Measurements from ENCODE around the gene PLEKHA7.
A peak's percentile ranks its signal among the peaks of the same experiment; 100 is the strongest.
"Not testable (repeated sequence)": the region's sequence is repeated elsewhere in the genome, so short reads cannot be mapped to it uniquely, and the experiment has no call there.

The PLEKHA7 gene

DNA sequence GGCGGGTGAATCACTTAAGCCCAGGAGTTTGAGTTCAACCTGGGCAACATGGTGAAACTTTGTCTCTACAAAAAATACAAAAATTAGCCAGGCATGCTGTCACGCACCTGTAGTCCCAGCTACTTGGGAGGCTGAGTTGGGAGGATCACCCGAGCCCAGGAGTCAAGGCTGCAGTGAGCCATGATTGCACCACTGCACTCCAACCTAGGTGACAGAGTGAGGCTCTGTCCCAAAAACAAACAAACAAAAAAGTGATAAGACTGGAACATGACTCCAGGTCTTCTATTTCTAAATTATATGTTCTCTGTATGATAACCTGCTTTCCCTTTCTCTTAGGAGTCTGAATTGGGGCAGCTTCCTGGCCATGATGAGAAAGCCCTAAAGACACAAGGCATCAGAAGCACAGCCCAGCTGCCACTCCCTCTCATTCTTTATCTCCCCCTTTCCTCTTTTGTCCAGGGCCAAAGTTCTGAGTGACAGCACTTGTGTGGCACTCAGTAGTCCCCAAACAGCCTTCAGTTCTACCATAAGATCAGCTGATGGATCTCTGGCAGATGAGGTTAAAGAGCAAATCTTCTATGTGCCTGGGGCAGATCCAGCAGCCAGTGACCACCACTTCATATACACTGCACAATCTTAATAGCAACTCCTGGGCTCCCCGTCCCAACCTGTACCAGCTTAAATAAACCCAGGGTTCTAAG lies 139.8 kb downstream of the PLEKHA7 start:
- no peak for DNase-seq

DNA sequence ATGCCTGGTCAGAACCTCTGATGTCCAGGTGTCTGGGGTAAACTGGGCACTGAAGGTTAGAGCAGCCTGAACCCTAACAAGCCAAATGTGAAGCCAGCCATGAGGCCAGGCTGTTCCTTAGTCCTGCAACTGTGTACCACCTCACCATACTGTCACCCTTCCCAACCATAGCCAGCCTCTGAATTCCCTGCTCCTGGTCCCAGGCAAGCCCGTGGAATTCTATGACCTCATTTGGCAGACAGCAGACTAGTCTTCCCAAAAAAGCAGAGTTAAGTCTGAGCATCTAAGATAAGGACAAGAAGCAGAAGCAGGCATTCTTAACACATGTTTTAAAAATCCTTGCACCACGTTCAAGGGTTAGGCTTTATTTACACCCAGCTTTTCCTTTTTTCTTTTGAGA lies 140.9 kb downstream of the PLEKHA7 start:
- DNase-seq: no peak

DNA sequence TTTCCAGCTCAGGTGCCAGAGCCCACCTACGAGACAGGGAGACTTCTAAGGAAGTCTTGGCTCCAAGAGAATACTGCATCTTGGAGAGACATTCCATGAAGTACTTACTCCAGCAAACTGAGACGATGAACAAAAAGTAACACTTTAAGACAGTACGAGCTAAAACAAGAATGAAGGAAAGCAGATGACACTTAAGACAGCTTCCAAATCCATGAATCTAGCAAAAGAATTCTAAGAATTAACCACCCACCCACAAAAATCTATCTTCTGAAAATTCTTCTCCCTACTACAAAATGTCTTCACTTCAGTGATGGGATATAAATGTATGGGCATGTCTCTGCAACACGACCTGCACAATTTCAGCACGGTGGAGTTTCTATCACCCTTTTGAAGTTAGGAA lies 142.8 kb downstream of the PLEKHA7 start:
- DNase-seq: no peak

DNA sequence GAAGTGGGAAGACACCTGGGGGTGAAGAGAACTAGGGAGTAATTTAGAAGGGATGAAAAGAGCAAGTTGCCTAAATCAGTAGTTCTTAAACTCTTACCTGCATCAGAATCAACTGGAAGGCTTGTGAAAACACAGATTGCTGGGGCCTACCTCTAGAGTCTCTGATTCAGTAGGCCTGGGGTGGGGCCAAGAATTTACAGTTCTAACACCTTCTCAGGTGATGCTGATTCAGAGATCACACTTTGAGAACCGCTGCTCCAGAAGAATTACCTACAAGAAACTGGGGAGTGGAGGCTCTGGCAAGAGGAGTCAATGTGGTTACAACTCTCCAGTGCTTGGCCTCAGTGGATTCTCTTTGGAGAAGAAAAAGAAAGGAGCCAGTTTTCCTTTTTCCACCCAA lies 147.1 kb downstream of the PLEKHA7 start:
- no peak for DNase-seq

DNA sequence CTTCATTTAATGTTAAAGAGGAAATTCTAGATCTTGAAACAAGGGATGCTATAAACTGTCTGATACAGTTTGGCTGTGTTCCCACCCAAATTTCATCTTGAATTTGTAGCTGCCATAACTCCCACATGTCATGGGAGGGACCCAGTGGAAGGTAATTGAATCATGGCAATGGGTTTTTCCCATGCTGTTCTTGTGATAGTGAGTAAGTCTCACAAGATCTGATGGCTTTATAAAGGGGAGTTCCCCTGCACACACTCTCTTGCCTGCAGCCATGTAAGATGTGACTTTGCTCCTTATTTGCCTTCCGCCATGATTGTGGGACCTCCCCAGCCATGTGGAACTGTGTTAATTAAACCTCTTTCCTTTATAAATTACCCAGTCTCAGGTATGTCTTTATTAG lies 149.8 kb downstream of the PLEKHA7 start:
- not testable (repeated sequence) for DNase-seq

DNA sequence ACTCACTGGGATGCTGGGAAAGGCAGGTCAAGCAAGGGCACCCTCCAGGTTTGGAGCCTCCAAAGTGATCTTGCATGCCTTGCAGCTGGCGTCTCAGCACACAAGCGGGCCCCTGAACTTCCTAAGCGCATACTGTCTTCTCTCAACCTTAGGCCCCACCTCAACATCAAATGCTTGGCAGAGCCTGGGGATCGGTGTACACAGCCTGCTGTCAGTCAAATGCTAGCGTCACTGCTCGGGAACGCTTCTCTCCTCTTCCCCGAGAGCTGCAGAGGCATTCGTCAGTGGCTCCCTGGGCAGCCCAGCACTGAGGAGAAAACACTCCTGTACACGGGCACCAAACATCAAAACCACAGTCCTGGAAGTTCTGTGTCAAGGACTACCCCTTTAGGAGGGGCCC lies 150.8 kb downstream of the PLEKHA7 start:
- DNase-seq: peak; percentile 34

DNA sequence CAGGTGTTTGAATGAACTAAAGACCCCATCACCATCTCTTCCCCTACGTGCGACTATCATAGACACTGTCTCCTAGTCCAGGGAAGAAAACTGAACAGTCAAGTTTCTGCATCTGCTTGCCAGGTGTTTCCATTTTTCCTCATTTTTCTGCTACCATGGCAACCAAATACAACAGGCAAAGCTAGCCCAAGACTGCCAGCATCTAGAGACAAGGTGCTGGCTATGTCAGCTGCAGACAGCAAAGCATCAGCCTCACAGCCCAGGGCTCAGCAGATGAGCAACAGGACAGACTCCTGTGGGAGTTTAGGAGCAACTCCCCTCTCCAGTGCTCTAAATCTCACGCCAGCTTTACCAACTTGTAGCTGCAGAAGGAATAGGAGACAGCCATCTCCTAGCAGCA lies 151.5 kb downstream of the PLEKHA7 start:
- DNase-seq: no peak

DNA sequence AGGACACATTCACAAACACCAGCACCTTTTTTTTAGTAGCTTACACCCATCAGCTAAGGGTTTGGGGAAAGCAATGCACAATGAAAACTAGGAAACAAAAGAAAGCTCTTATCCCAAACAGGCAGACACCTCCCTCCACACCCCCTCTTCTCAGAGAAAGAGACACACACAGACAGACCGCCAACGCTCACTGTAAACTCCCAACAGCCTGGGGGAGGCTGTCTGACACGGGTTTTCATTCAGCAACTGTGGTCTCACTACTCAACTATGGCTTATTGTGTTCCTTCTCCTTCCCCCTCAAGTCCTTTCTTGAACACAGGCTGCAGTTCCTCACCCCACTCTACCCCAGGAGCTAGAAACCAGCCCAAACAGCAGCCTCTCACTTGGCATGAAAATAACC lies 152.4 kb downstream of the PLEKHA7 start:
- DNase-seq: no peak

DNA sequence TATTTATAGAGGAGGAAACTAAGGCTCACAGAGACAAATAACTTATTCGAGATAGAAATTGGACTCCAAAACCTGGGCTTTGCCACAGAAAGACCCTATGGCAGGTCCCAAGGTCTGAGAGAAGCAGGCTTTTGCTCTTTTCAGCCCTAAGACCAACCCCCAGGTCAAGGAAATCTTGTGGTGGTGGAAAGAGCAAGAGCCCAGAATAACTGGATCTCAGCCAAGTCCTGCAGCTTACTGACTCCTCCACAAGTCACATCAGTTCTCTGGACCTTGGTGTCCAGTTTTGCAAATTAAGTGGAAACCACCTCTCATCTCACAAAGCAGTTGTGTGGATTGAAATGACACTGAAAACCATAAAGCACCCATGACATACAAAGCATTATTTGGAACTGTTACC lies 153.6 kb downstream of the PLEKHA7 start:
- no peak for DNase-seq

DNA sequence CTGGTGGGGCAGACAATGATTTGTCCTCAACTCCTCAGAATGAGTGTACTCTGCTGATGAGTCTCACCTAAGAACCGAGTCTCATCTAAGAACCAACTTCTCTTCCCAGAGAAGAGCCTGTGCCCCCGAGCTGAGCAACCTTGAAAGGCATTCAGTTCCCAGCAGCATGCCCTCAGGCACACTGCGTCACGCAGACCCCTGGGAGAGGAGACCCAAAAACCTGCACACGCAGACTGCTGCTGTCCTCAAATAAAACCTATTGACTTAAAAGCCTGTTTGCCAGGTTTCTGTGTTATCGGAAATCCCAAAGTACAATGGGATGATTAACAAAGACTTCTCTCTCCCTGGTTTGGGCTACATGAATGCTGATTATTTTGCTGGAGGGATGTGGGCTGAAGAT lies 154.6 kb downstream of the PLEKHA7 start:
- no peak for DNase-seq

DNA sequence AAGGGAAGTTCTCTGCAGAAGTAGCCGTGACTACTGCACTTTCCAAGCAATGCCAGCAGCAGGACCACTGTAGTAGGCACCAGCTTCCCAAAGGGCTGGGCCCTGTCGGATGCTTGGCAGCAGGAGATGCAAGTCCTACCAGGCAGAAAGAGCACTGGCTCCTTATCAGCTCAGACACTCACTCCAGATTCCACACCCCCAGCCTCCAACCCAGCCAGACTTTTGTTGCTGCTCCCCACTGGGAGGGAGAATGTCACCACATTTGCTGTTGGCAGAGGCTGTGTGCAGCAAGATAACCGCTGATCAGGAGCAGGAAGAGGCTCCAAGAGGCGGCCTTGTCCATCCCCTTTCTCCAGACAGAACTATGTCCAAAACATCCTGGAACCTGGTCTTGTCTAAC lies 157.0 kb downstream of the PLEKHA7 start:
- no peak for DNase-seq

DNA sequence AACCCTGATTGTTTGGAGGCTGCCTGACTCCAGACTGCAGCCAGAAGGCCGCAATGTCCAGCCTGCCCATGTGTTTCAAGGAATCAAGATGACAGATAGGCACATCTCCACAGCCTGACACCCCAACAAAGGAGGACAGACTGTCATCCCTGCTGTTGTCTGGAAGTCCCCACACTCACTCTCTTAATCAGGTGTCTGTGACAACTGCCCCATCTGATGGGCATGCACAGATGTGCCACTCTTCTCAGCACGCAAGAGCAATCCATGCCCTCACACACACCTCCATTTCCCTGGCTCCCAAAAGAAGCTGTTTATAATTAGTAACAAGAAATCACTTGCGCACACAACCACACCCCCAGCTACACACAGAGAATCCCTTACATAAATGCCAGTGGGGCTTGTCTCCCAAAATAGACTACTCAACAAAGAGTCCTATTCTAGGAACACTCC lies 158.2 kb downstream of the PLEKHA7 start:
- DNase-seq: no peak

DNA sequence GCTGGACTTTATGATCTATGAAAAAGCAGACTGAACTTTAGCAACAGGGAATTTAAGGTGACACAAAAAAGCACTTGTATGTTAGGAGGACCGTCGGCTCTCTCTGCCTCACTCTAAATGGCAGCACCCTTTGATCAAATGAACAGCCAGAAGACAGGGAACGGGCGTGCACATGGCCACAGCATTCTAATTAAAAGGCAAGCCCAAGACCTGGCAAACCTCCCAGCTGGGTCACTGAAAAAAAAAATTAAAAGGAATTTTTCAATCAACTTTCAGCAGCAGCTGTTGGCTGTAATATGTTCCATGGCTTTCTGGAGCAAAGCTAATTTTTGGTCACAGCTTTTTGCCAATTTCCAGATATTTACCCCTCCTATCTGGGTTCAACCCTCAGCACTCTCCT lies 159.2 kb downstream of the PLEKHA7 start:
- no peak for DNase-seq

DNA sequence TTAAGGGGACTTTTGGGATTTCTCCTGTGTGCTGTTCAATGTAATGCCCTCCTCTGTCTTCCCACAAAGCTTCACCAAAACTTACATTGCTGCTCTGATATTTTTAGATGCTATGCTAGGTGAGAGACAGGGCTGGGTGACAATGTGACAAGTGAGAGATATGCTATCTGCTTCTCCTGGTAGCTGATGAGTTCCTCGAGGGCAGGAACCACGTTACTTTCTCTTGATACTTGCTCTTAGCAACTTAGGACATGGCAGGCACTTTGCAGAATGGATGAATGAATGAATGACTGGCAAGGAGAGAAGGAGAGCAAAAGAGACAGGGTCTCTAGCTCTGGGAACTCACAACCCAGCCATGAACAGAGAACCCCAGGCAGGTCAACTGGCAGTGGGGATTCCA lies 160.4 kb downstream of the PLEKHA7 start:
- no peak for DNase-seq

DNA sequence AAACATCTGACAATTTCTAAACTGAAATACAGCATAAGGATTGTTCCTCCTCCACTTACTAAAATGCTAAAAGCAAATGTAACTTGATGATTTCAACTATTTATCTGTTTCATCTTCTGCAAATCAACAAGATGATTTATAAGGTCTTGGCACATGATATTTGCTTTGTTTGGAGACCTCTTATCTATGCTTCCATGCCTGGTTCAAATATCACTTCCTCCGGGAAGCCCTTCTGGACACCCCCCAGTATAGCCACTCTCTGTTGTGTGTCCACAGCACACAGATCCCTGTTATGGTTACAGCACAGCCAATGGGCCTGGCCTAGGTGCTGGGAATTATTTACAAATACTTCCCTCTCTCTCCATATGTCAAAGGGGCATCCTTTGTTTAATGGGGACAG lies 160.9 kb downstream of the PLEKHA7 start:
- DNase-seq: no peak

DNA sequence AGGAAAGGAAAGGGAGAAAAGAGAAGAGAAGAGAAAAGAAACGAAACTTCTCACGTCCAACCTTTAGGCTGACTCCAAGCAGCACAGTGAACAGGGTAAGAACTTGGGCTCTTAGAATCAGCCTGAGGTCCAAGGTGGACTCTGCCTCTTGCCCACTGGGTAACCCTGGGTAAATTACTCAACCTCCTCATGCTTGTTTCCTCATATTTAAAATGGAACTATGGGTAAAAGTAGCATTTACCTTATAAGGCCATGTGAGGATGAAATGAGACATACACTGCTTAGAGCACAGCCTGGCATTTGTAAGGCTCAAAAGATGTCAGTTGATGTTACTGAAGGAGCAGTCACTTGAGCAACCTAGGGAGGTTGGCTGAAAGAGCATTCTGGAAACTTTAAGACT lies 167.9 kb downstream of the PLEKHA7 start:
- DNase-seq: no peak

DNA sequence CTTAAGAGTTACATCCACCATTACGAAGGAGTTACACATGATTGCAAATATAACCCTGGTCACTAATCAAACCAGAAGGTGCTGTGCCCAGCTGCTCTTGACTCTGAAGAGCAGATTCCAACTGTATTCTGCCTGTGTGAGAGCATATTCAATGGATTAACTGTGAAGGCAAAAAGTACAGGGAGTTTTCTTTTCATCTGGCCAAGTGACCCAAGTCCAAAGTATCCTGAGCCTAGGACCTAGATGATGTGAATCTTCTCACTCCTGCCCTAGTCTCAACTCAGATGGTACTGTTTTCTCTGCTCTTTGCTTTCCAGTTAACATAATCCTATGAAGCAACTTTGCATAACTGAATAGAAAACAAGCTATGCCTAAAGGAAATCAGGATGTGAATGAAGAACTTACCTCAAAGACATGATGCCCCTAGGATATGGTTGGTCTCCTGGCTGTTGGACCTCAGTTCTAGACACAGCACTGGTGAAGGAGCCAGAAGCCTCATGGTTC lies 169.9 kb downstream of the PLEKHA7 start:
- DNase-seq: no peak

DNA sequence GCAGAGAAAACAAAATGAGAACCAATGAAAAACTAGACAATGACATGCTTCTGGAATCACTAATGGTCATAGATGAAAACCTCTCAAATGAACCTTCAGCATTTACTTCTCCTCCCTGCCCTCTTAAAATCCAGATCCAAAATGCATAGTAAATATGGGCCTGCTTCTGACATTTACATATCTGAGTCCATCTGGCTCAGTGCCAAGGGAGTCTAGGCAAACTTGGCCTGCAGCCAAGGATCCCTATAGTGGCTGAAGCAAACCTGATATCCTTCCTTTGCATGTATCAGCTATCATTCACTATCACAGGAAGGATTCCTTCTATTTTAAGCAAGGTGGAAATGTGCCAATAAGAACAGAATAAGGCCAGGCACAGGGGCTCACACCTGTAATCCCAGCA lies 170.9 kb downstream of the PLEKHA7 start:
- no peak for DNase-seq

DNA sequence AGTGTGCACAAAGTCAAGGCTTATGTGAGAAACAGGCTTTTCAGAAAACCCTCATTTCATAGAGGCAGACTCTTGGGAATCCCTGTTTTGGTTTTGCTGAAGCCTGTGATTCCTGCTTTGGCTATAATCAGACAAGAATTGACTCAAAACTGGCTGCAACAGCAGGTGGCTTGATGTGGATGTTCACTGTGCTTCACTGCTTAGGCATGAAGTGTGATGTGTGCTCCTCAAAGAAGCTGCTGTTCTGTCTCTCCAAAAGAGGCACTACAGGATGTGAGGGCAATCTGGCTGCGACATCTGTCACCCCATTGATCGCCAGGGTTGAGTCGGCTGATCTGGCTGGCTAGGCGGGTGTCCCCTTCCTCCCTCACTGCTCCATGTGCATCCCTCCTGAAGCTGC lies 172.2 kb downstream of the PLEKHA7 start:
- DNase-seq: no peak

DNA sequence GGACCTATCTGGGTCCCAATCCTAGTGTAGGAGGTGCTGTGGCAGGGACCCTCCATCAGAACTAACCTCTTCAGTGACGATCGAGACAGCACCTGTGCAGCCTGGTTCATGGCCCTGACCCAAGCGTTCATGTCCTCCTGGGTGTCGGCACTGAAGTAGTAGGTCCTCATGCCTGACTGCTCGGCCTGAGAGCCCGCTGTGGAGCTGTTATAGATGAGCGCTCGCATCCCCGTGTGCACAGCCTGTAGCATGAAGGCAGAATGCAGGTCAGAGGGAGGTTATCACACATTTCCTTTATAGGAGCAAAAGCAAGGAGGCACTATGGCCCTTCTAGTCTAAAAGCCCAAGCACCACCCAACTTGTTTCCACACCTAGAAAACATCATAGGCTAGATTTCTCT lies 172.7 kb downstream of the PLEKHA7 start:
- no peak for DNase-seq

DNA sequence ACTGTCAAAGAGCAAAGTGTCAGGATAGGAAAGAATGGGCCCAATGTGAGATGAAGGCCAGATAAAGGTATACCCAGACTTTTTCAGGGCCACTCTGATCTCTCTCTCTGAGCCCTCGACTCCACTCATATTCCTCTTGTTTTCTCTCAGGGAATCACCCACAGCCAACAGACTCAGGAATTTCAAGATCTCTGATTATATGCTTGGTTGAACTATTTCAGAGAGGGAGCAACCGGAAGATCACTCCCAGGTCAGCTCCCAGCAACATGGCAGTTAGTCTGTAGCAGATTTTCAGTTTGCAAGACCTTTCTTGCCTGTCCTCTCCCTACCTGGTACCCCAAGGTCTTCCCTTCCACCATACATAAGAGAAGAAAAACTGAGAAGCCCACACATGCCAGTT lies 173.3 kb downstream of the PLEKHA7 start:
- no peak for DNase-seq

DNA sequence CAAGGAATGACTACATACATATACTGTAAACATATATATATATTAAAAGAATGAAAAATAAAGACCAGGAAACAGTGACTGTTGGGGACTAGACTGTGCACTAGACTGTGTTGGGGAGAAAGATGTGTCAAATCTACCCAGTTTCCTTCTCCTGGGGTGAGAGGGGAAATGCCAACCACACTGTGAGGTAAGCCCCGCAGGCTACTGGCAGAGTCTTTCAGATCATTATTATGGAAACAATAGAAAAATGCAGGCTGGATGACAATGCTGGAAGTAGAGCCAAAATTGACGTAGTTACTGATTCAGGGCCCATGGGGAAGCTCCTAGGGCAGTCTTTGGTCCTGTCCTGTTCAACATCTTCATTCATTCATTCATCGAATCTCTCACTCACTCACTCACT lies 174.4 kb downstream of the PLEKHA7 start:
- DNase-seq: no peak

DNA sequence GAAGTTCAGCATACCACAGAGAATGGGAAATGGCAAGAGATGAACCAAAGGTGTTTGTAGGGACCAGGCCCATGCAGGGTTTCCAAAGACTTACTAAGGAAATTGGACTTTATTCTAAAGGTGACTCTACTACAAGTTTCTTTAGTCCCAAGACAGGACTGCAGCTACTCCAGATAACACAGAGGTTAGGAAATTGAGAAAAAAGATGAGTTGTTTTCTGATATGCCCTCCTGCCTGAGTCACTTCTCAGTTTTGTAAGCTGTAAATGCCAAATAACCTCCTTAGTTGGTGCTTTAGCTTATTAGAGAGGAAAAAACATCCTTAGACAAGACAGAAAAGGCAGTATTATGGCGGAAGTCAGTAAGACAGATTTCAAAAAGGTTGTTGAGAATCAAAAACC lies 179.8 kb downstream of the PLEKHA7 start:
- DNase-seq: no peak

DNA sequence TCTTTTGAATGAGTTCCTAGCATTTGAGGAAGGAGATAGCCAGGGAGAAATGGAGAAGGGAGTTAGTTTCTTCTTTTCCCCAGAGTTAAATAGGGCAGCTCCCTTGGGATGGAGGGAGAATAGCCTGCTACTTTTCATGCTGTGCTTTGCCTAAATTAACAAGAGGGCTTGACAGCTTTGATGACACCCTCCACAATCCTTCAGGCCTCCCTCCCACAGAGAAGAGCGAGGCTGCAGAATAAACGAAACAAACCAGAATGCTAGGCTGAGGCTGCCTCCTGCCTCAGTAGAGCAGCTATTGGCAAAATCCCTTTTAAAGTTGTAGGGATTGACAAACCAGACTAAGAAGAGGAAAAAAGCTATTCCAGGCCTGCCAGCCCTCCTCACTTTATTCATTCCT lies 181.2 kb downstream of the PLEKHA7 start:
- no peak for DNase-seq

DNA sequence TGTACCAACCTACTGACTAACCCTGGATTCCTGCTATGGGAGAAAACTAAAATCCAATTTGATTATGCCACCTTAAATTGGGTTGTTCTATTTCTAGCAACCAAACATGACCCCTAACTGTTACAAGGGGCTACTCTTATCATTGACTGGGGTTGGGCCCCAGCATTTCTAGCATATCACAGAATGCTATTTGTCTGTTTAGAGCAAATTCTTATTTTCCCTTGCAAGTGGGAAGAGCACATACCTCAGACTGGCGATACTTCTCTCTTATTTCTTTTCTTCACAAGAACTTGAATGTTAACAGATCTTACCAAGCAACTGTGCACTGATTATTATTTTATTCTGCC lies 182.0 kb downstream of the PLEKHA7 start:
- DNase-seq: no peak

All from left hindlimb (tissue), 1 donor.